NCI-H1092 (cell line): ENCODE measurements around the gene ZNF43.
"Not testable (repeated sequence)": the region's sequence is repeated elsewhere in the genome, so short reads cannot be mapped to it uniquely, and the experiment has no call there.

Source experiments
- DNase-seq: peaks from one replicate; lab custom pipeline; 2025; lab: John Stamatoyannopoulos, UW

The ZNF43 gene

DNA sequence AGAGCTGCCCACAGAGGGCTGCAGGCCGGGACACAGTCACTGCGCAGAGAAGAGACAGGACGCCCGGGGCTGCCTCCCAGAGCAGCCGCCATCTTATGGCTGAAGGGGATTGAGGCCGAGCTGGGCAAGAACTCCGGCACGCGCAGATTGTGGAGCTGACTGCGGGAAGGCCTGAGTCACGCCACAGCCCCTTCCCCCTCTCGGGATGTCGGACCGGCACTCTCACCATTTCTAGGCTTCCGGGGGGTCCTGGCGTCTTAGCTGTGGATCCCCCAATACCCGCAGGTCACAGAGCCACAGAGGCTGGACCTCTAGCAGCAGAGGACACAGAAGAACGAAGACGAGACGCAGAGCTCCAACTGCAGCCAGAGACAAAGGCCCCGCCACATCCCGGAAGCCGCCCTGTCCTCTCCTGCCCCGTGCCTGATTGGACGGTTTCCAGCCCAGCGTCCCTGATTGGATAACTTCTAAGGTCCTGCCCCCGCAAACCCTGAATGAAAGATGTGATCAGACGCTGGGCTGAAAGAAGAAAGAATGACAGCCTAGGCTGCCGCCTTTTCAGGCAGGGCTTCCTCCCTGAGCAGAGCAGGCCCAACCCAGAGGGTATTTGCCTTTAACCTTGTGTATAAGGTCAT lies at the start of gene ZNF43:
ZNF43 (minus strand) TSS at position 373 of the 635 bp plus-strand sequence; CDS start at position 229, 144 bp downstream.
- DNase-seq = peak; percentile 92

DNA sequence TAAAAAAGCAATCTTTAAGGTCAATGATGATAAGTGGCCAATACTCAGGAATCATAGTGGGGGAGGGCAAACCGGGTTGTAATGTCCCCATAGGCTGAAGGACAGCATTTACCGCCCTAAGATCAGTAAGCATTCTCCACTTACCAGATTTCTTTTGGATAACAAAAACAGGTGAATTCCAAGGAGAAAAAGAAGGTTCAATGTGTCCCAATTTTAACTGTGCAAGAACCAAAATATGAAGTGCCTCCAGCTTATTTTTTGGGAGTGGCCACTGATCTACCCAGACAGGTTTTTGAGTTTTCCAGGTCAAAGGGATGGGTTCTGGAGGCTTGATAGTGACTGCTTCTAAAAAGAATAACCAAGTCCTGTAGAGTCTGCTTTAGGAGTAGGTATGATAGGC lies 49.5 kb upstream of the ZNF43 start:
- not testable (repeated sequence) for DNase-seq

DNA sequence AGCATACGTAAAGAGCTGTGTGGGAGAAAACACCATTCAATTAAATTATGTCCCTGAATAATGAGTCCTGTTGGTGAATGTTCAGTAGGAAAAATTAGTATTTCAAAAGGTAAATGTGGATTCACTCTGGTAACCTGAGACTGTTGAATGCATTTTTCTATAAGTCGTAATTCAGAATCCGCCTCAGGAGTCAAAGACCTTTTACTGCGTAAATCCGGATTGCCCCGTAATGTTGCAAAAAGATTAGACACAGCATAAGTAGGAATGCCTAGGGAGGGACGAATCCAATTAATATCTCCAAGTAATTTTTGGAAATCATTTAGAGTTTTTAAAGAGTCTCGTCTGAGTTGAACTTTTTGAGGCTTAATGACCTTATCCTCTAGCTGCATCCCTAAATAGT lies 48.8 kb upstream of the ZNF43 start:
- DNase-seq = not testable (repeated sequence)

DNA sequence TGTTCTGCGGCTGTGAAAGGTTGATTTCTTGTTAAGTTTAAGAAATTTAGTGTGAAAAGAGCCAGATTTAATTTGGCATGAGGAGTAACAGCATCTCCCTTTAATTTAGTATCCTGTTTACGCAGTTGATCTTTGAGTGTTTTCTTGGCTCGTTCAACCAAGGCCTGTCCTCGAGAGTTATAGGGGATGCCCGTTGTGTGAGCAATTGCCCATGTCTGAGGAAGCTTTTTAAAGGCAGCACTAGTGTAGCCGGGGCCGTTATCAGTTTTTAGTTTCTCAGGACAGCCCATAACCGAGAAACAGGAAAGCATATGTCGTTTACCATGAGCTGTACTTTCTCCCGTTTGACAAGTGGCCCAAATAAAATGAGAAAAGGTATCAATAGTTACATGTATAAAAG lies 47.5 kb upstream of the ZNF43 start:
- no peak for DNase-seq

DNA sequence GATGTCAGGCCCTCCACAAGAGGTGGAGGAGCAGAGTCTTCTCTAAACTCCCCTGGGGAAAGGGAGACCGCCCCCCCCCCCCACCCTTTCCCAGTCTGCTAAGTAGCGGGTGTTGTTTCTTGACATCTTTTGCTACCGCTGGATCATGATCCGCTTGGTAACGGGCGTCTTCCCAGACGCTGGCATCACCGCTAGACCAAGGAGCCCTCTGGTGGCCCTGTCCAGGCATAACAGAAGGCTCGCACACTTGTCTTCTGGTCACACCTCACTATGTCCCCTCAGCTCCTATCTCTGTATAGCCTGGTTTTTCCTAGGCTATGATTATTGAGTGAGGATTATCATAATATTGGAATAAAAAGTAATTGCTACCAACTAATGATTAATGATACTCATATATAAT lies 44.8 kb upstream of the ZNF43 start:
- not testable (repeated sequence) for DNase-seq

DNA sequence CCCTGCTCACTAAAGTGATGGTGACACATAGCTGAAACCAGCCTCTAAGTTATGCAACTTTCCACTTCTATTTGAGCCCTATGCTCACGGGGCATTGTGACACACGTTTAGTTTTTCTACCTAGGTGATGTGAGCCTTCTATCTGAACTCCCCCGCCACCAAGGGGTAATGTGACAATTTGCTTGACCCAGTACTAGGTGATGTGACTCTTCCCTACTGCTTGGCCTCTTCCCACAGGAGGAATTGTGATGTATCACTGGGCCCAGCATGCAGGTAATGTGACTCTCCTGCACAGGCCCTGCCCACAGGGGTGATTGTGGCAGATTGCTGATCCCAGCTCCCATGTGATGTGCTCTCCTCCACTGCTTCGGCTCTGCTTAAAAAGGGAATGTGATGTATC lies 42.7 kb upstream of the ZNF43 start:
- no peak for DNase-seq

DNA sequence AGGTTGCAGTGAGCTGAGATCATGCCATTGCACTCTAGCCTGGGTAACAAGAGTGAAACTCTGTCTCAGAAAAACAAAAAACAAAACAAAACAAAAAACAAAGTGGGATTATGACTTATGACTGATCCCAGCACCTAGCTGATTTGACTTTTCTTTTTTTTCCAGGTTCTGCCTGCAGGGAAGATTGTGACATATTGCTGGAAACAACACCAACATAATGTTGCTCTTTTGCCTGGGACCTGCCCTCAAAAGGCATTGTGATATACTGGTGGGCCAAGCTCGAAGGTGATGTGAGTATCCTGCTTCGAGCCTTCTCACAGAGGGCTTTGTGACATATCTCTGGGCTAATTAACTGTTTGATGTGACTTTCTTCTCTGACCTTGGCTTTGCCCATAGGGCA lies 42.0 kb upstream of the ZNF43 start:
- no peak for DNase-seq

DNA sequence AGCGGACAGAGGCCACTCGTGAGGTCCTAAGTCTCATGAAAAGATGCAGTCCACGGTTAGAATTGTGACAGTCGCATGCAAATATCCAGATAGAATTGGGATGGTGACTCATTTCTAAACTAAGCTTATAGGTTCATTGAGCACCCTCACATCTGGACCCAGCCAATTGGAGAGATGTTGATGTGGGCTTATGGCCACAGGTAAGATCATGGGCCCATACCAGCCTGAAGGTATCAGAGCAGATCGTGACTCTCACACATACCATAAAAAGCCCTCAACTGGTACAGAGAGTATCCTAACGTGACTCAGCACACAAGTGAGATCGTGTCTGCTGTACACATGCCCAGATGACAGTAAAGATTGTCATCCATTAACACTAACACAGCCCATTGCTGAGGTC lies 40.6 kb upstream of the ZNF43 start:
- not testable (repeated sequence) for DNase-seq

DNA sequence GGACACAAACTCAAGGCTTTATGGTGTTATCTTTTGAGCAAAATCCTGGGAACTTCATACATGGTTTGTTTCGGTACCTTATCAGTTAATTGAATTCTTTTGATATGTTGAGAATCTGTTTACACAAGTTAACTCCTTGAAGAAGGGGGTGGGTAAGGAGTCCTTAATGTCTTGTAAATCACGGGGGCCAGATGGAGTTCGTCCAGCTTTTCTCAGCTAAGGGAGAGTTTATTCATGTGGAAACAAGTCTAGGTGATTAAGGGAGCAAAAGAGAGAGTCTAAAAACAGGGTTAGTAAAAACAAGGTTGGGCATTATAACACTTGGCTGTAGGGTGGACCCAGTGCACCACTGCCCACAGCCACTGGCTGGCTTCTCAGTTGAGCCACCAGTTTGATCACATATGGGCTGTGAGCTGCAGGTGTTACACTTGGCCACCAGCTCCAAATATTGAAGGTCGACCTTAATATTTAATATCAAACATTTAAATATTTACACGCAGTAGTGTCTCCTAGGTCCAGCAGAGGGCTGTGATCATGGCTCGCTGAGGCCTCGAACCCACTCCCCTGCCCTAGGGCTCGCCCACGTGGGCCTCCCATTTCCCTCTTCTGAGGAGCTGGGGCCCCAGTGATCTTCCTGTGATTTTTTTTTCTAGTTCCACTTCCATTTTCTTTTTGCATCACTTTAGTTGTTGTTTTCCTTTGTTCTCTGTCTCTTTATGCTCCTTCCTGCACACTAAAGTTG lies 21.0 kb upstream of the ZNF43 start:
- DNase-seq = no peak

DNA sequence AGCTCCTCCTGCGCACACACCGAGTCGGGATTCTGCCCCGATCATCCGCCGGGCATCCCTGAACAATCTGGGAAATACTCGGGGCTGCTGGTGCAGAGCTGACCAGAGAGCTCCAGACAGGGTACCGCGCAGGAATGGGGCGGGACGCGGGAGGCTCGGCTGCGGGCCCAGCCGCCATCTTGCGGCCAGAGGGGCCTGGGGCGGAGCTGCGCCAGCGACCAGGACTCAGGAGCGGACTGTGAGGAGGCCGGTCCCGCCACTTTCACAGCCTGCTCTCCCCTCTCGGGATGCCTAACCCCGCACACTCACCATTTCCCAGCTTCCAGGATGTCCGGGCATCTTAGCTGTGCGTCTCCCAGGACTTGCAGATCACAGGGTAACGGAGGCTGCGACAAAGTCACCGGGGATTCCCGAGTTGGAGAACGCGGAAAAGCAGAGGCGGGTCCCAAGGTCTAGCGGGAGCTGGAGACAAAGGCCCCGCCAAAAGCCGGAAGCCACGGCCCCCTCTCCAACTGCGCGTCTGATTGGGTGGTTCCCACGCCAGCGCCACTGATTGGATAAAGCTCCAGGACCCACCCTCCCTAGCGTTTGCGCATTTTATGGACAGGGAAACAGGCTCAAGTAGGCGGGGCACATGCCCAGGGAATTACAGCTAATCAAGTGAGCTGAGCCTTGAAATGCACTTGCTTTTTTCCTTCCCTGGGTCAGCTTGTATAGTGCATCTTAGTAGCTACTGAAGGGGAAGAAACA lies 15.8 kb upstream of the ZNF43 start:
- DNase-seq = peak; percentile 93

DNA sequence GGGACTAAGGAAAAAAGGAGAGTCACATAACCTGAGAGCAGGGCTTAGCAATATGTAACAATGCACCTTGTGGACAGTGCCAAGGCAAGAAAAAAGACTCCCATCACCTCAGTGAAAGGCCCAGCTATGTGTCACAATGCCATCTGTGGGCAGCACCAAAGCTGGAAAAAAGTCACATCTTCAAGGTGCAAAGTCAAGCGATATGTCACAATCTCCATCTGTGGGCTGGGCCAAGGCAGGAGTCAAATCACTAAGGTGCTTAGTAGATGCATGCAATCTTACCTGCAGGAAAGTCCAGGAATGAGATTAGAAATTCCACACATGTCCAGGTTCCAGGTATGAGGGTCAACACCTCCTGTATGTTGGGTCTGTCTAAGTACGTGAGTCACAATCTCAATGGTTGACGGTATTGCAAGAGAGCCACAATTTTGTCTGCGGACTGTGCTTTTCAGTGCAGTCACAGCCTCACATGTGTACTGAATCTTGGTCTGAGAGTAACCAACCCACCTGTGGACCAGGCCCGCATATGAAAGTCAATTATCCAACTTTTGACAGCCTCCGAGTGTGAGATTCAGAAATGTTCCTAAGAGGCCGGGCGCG lies 14.8 kb upstream of the ZNF43 start:
- no peak for DNase-seq

DNA sequence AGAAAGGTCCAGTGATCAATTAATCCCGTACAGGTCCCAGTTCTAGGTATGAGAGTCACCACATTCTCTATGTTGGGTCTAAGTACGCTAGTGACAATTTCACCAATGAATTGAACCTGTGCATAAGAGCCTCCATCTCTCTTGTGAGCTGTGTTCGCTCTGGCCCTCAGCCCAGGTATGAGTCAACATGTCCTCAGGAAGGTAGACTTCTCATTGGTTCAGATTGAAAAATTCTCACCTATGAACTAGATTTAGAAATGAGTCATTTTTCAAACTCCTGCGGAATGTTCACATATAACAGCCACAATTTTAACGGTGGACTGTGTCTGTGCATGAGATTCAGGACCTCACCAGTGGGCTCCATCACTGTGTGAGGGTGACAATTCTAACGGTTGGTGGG lies 12.7 kb upstream of the ZNF43 start:
- DNase-seq = no peak

DNA sequence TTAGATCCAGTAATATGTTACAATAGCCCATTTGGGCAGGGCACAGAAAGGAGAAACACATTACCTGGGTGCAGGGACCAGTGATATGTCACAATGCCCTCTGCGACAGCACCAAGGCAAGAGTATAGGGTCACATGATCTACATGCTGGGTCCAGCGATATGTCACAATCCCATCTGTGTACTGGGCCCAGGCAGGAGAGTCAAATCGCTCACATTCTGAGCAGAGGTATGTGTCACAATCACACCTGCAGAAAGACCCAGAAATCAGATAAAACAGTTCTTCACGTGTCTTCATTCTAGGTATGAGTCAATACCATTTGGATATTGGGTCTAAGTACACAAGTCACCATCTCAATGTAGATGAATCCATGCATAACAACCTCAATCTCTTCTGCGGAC lies 7.1 kb upstream of the ZNF43 start:
- no peak for DNase-seq

DNA sequence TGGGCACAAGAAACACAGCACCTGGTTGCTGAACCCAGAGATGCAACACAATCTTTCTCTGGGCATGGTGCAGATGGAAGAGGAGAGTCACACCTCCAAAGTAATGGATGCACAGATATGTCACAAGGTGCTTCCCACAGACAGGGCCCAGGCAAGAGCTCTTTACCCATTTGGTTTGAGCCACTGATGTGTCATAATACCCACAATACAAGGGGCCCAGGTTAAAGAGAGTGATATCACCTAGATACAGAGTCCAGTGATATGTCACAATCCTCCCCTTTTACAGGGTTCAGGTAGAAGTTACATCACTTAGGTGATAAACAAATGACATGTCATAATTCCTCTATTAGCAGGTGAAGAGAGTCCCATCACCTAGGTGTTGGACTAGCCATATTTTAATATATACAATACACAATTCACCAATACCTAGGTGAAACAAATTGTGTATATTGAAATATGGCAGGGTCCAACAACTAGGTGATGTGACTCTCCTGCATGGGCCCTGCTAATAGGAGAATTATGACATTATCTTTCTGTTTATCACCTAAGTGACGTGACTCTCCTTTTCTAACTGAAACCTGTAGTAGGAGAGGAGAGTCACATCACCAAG lies 5.6 kb upstream of the ZNF43 start:
- no peak for DNase-seq

DNA sequence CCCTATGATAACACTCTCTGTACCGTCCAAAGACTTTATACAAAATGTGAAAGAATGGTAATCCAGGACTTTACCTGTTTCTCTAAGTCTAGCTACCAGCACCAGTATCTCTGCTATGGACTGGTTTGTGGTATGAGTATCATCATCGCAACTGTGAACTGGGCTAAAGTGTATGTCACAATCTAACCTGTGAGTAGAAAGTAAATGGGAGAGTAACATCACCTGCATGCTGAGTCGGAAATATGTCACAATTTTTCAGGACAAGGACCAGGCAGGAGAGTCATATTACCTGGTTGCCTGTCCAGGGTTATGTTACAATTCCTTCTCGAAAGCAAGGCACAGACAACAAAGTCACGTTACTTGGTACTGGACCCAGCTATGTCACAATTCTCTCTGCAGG lies 5.1 kb upstream of the ZNF43 start:
- no peak for DNase-seq

DNA sequence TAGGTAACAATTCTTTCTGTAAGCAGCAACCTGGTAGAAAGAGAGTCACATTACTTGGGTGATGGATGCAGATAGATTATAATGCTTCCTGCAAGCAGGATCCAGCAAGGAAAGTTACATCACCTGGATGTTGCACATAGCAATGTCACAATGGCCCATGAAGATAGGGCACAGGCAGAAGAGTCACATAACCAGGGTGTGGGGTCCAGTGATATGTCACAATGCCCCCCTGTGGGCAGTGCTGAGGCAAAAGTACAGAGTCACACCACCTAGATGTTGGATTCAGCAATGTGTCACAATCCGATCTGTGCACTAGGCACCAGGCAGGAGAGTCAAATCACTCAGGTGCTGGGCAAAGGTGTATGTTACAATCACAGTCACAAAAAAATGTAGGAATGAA lies 4.0 kb upstream of the ZNF43 start:
- DNase-seq = no peak

DNA sequence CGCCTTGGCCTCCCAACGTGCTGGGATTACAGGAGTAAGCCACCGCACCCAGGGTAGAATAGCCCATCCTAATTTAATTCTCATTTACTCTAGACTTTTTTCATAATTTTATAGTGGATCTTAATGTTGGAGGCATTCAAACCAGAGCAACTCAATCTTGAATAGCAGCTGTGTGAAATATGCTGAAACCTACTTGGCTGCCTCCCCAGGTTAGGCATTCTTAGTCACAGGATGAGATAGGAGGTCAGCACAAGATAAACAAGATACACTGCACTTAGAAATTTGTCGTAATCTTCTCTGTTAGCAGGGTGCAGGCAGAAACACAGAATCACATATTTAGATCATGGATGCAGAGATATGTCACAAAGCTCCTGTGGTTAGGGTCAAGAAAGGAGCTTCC lies 2.7 kb upstream of the ZNF43 start:
- DNase-seq = no peak

DNA sequence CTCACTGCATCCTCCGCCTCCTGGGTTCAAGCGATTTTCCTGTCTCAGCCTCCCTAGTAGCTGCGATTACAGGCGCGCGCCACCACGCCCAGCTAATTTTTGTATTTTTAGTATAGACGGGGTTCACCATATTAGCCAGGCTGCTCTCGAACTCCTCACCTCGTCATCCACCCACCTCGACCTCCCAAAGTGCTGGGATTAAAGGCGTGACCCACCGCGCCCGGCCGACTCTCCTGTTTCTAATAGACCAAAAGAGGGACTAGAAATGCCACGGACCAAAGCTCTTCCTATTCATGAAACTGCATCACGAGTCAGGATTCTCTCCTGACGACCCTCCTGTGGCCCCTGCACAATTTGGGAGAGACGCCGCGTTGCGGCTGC lies 563 bp downstream of the ZNF43 start:
- DNase-seq = no peak

DNA sequence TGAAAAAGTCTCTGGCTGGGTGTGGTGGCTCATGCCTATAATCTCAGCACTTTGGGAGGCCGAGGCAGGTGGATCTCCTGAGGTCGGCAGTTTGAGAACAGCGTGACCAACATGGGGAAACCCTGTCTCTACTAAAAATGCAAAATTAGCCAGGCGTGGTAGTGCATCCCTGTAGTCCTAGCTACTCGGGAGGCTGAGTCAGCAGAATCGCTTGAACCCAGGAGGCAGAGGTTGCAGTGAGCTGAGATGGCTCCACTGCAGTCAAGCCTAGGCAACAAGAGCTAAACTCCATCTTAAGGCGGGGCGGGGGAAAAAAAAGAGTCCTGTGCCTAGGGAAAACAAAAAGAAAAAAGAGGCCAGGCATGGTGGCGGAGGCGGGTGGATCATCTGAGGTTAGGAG lies 2.2 kb downstream of the ZNF43 start:
- no peak for DNase-seq

DNA sequence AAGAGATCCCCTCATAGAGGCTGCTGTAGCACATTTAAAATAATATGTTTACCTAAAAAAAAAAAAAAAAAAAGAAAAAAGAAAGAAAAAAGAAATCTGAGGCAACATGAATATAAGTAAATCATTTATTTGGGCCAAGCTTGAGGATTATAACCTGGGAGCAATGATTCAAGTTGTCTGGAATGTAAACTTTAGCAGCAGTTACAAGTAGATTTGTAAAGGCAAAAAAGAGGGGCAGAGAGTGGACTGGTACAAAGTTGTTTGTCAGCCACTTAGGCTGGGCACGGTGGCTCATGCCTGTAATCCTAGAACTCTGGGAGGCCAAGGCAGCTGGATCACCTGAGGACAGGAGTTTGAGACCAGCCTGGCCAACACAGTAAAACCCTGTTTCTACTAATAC lies 11.3 kb downstream of the ZNF43 start:
- DNase-seq = no peak

DNA sequence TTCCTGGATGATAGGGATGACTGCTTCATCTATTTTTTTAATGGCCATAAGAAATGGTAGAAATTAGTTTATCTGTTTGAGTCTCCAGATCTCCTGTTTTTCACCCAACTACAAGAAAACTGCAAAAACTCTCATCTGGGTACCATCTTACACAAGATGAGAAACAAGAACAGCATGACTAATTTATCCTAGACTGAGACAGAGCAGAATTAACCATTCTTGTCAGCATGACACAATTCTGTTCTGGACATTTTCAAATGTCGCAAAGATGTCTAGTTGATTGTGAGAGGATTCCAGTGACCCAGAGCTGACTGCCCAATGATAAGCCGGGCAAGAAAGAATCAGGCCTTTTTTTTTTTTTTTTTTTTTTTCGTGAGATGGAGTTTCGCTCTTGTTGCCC lies 12.8 kb downstream of the ZNF43 start:
- no peak for DNase-seq

DNA sequence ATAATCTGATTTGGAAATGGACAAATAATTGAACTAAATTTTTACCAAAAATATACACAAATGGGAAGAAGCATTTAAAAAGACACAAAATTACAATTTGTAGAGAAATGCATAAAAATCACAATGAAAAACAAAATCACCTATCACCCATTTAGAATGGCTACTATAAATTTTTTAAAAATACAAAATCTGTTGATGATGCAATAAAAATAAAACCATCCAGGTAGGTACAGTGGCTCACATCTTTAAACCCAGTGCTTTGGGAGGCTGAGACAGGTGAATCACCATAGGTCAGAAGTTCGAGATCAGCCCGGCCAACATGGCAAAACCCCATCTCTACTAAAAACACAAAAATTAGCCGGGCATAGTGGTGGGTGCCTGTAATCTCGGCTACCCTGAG lies 23.5 kb downstream of the ZNF43 start:
- DNase-seq = no peak
